Effector memory CD4-positive, alpha-beta T cell (primary cell): ENCODE data around the gene RPL15.
"Not testable (repeated sequence)": the region's sequence is repeated elsewhere in the genome, so short reads cannot be mapped to it uniquely, and the experiment has no call there.

Experiments used
- DNase-seq, 3 donors: peaks; one replicate each; pipeline ENCODE4 v3.0.0-alpha.2; 2020
- H3K27ac ChIP-seq: 2 replicates; pipeline ENCODE4 v1.7.0; 2013; ENCODE audit warnings: mild to moderate bottlenecking, low read length, moderate library complexity; ENCODE audit not compliant: insufficient read depth, poor library complexity, severe bottlenecking
- H3K27me3 ChIP-seq: replicated peaks from 2 replicates; pipeline ENCODE4 v1.7.0; 2013; ENCODE audit warnings: mild to moderate bottlenecking, low read length; ENCODE audit not compliant: insufficient read depth, control insufficient read depth, poor library complexity, severe bottlenecking
- H3K36me3 ChIP-seq: 2 replicates; pipeline ENCODE4 v1.7.0; 2013; ENCODE audit warnings: mild to moderate bottlenecking, low read length, moderate library complexity; ENCODE audit not compliant: control insufficient read depth, insufficient read depth
- H3K4me1 ChIP-seq: 2 replicates; pipeline ENCODE4 v1.7.0; 2013; ENCODE audit warnings: low read length, mild to moderate bottlenecking; ENCODE audit not compliant: control insufficient read depth, insufficient read depth, poor library complexity, severe bottlenecking
- H3K4me3 ChIP-seq: 2 replicates; pipeline ENCODE4 v1.7.0; 2013; ENCODE audit warnings: low read length, low read depth, mild to moderate bottlenecking; ENCODE audit not compliant: insufficient read depth, poor library complexity, severe bottlenecking
- H3K9me3 ChIP-seq: 2 replicates; pipeline ENCODE4 v1.7.0; 2013; ENCODE audit warnings: mild to moderate bottlenecking, low read length, moderate library complexity; ENCODE audit not compliant: control insufficient read depth

The RPL15 gene

DNA sequence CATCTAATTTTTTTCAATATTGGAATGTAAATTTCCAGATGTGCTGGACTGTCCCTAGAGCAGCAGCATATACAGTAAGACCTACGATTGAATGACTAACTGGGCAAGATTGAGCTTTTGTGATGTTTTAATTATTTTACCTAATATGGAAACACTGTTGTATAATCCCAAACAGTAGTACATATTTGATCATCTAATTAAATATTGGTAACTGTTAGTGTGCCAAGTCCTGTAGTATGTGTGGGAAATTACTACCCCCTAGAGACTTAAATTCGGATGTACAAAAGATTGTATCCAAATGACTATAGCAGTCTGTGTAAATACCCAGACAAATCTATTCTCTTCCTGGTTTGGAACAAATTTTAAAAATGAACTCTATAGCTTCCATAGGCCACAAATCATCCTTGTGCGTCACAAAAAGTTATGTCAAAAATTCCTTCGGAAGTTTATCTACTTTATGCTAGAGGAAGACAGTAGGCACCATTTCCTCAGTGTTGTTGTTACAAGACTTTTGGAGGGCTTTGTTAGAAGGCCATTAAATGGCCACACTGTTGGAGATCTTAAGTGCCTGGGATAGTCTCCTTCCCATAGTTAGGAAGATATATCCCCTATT lies 41.7 kb upstream of the RPL15 start:
- Histone ChIP-seq H3K4me3 (no peak overlapping the region), H3K9me3 (no peaks in the 10 kb centered on the region), H3K36me3 (no peaks in the 10 kb centered on the region), H3K4me1 (no peaks in the 10 kb centered on the region), H3K27ac (no peak overlapping the region), H3K27me3 (no peaks in the 10 kb centered on the region)
- DNase-seq, result no peak

DNA sequence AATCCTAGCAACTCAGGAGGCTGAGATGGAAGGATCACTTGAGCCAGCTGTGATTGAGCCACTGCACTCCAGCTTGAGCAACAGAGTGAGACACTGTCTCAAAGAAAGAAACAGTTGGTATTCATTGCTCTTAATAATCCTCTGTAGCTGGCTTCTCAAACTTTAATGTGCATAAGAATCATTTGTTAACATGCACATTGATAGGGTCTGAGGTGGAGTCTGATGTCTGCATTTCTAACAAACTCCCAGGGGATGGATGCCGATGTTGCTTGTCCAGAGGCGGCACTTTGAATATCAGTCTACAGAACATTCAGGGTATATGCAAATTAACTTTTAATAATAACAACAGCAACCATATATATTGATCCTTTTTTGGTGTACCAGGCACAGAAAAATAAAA lies 40.0 kb upstream of the RPL15 start:
- Histone ChIP-seq H3K27ac (no peak overlapping the region), H3K4me3 (no peak overlapping the region)
- no peak for DNase-seq

DNA sequence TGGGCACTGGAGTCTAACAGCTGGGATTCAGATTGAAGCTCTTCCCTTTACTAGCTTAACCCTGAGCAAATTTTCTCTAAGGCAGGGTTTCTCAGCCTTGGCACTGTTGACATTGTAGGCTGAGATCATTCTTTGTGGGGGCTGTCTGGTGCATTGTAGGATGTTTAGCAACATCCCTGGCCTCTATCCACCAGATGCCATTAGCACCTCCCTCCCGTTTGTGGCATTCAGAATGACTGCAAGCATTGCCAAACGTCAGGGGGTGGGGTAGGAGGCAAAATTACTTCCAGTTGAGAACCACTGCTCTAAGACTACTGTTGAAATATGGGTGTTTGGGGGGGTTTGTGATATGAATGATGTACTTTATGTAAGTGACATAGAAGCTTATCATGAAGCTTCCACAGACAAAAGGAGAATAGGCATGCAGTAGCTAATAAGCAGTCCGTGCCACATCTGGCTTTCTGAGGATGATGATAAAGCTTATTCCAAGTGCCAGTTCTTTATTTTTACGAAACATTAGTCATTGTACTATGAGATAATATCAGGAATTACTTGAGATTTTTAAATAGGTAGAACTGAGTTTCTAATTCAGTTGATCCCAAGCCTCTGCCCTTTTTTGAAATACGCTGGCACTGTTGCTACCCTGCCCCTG lies 39.5 kb upstream of the RPL15 start:
- H3K27ac ChIP-seq, result no peak overlapping the region
- no peaks in the 10 kb centered on the region for H3K9me3 ChIP-seq
- H3K4me3 ChIP-seq, result no peak overlapping the region
- H3K4me1 ChIP-seq, result no peaks in the 10 kb centered on the region
- no peak for DNase-seq
- no peaks in the 10 kb centered on the region for H3K27me3 ChIP-seq
- no peaks in the 10 kb centered on the region for H3K36me3 ChIP-seq

More for the DNA sequence above, 40.0 kb upstream of the RPL15 start:
- Histone ChIP-seq H3K36me3 (no peaks in the 10 kb centered on the region), H3K9me3 (no peaks in the 10 kb centered on the region), H3K27me3 (no peaks in the 10 kb centered on the region), H3K4me1 (no peaks in the 10 kb centered on the region)

DNA sequence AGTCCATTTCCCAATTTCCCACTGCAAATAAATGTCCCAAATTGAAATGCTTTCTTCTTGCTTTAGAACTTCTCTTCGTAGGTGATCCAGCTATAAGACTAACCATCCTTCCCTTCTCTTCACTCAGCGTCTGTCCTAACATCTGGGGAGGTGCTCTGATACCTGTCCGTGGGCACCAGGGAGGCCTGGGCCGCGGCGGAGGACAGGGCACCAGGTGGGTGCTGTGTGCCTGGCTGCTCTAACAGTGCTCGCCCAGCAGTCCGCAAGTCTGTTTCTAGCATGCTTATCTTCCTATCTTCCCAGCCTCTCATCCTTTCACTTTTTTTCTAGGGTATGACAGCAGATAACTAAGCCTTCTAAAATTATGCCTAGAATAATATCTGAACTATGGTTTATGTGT lies 37.4 kb upstream of the RPL15 start:
- no peaks in the 10 kb centered on the region for H3K9me3 ChIP-seq
- no peaks in the 10 kb centered on the region for H3K27me3 ChIP-seq
- H3K4me1 ChIP-seq, result no peaks in the 10 kb centered on the region
- no peaks in the 10 kb centered on the region for H3K36me3 ChIP-seq
- H3K27ac ChIP-seq, result no peak overlapping the region
- DNase-seq, result no peak
- no peak overlapping the region for H3K4me3 ChIP-seq

DNA sequence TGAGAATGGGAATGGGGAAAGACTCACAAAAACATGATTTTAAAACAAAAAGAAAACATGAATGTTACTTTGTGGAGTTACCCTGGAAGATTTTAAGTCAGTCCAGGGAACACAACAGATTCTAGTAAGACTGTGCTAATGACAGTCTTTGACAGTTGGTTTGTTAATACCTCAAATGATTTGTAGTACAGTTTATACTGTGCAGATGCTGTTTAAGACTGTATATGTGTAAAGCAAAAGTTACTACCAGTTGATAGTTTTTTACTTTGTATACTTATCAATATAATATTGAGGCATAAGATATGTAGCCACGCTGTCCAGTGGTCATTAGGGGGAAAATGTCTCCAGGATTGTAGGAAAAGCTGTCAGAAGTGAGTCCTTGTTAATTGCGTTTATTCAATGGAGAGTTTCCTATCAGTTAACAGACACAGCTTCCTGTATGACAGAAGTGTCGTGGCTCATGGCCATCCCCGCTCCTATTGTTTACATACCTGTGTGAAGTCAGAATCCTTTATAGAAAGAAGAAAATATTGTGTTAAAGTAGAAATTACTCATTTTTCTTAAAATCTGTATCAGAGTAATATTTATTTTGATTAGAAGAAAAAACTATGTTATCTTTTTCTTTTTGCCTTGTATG lies 36.1 kb upstream of the RPL15 start:
- Histone ChIP-seq H3K27ac (no peak overlapping the region), H3K4me3 (no peak overlapping the region), H3K4me1 (no peaks in the 10 kb centered on the region), H3K9me3 (no peaks in the 10 kb centered on the region), H3K36me3 (no peaks in the 10 kb centered on the region), H3K27me3 (no peaks in the 10 kb centered on the region)
- no peak for DNase-seq

DNA sequence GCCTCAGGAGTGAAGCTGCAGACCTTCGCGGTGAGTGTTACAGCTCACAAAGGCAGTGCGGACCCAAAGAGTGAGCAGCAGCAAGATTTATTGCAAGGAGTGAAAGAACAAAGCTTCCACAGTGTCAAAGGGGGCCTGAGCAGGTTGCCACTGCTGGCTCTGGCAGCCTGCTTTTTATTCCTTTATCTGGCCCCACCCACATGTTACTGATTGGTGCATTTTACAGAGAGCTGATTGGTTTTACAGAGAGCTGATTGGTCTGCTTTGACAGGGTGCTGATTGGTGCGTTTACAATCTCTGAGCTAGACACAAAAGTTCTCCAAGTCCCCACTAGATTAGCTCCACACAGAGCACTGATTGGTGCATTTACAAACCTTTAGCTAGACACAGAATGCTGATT lies 34.9 kb upstream of the RPL15 start:
- not testable (repeated sequence) for H3K4me1 ChIP-seq, H3K27ac ChIP-seq, H3K36me3 ChIP-seq, DNase-seq, H3K9me3 ChIP-seq, H3K4me3 ChIP-seq, H3K27me3 ChIP-seq

DNA sequence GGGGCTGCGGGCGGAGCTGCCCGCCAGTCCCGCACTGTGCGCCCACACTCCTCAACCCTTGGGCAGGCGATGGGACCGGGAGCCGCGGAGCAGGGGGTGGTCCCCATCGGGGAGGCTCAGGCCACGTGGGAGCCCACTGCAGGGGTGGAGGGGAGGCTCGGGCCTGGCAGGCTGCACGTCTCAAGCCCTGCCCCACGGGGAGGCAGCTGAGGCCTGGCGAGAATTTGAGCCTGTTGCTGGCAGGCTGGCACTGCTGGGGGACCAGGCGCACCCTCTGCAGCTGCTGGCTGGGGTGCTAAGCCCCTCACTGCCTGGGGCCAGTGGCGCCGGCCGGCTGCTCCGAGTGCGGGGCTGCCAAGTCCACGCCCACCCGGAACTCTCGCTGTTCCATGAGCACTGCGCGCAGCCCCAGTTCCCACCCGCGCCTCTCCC lies 34.4 kb upstream of the RPL15 start:
- H3K36me3 ChIP-seq, result peaks cover 8% of the 10 kb centered on the region
- no peaks in the 10 kb centered on the region for H3K27me3 ChIP-seq
- no peak for DNase-seq
- H3K27ac ChIP-seq, result no peak overlapping the region
- H3K4me1 ChIP-seq, result no peaks in the 10 kb centered on the region
- no peaks in the 10 kb centered on the region for H3K9me3 ChIP-seq
- H3K4me3 ChIP-seq, result no peak overlapping the region

DNA sequence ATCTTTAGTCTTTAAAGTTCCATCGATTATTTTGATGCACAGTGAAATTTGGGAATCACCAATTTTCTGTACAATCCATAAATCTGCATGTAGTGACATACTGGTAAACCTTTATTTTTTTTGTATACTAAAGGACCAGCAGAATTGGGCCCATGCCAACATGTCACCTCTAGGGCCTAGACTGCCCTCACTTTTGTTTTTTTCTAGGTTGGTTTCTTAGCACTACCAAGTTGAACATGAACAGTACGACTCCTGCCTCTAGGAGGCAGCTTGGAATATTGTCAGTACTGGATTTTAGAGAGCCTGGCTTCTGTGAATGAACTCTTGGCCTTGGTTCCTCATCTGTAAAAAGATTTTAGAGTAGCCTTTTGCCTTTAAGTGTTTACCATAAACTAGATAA lies 32.5 kb upstream of the RPL15 start:
- Histone ChIP-seq H3K27ac (no peak overlapping the region), H3K4me1 (no peaks in the 10 kb centered on the region), H3K9me3 (no peaks in the 10 kb centered on the region), H3K4me3 (no peak overlapping the region), H3K36me3 (peaks cover 8% of the 10 kb centered on the region), H3K27me3 (no peaks in the 10 kb centered on the region)
- DNase-seq, result no peak

DNA sequence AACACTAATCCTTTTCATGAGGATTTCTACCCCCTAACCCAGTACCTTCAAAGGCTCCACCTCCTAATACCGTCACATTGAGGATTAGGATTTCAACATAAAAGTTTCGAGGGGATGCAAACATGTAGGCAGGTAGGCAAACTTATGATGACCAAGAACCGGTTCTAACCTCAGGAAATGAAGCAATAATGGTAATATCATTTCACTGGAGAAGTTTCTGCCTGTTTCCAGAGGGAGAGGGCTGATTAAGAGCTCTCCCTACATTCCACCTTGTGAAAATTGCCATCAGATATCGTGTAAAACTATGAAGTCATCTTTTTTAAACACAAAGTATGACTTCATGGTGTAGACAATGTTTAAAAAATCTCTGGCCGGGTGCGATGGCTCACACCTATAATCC lies 31.7 kb upstream of the RPL15 start:
- Histone ChIP-seq H3K27me3 (no peaks in the 10 kb centered on the region), H3K36me3 (peaks cover 8% of the 10 kb centered on the region), H3K27ac (no peak overlapping the region), H3K4me3 (no peak overlapping the region), H3K9me3 (no peaks in the 10 kb centered on the region), H3K4me1 (no peaks in the 10 kb centered on the region)
- DNase-seq, result no peak

DNA sequence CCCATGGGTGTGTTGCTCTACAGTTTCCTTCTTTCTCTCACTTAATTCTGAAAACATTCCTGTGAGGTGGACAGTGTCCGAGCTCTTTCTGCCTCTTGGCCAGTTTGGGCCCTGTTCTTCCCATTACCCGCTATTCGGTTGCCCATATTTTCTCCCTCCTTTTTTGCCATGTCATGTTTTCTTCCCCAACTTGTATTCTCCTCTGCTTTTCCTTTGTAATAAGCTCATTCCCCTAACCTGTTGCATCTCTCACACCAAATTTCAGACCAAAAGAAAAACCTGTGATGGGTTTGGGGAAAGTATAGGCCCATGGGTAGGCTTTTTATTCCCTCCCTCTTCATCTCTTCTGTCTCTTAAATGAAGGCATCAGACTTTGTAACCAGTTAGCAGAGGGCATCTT lies 30.6 kb upstream of the RPL15 start:
- H3K4me1 ChIP-seq, result no peaks in the 10 kb centered on the region
- no peak overlapping the region for H3K27ac ChIP-seq
- no peak for DNase-seq
- H3K4me3 ChIP-seq, result no peak overlapping the region
- peaks cover 18% of the 10 kb centered on the region for H3K36me3 ChIP-seq
- H3K9me3 ChIP-seq, result no peaks in the 10 kb centered on the region
- no peaks in the 10 kb centered on the region for H3K27me3 ChIP-seq
